ENCODE data around the gene SLC15A2.

DNA sequence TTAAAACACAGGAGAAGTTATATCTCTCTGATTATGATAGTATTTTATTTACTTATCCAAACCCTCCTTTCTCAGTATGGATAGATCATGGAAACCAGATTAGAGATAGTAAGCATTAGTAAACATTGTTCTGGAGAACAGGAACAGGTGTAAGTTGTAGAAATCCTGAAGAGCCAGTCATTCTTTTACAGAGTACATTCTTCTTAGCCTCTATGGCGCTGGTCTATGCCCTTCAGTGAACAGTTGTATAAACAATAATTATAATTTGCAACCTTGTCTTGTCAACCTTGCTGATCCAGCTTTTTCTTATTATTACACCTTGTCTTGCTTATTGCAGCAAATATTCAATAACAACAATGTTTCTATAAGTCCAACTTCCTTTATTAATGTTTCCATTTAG lies 47.4 kb downstream of the SLC15A2 start:
- TF ChIP-seq EZH2 (IDR thresholded peaks at IDR 0.05; ENCODE audit: insufficient read depth, poor library complexity, severe bottlenecking) (no peak), EZH2phosphoT487 (IDR thresholded peaks at IDR 0.05; ENCODE audit: insufficient read depth, low read depth) (no peak)

Data from GM23248 (cell line).